ENCODE data around the gene MAPK6. TPM values are rescaled to one million over a fixed set of nuclear protein-coding genes. Genes with fewer than 3 reads are reported as not detected.

The MAPK6 gene
- total and polyA plus RNA-seq, 2 of the 8 experiments (the other 6 are each of a cell fraction or from before 2014, with no cell fraction given), result 22.6 to 108 TPM

DNA sequence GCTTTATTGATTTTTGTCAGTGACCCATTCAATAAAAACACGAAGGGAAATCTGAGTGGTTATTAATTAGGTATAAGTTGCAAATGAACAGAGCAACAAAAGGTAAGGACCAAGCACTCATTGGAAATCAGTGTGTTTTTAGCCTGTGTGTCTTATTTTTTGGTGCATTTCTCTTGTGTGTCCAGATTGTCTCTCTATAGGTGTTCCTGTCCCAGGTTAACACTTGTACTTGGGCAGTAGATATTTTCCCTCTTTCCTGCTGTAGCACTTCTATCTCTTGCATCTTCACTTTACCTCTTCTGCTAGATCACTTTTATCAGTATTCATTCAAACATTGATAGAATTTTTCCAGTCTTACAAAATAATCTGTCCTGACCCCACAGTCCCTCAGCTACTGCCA lies 37.0 kb downstream of the MAPK6 start:
- Histone ChIP-seq H3K4me1 (replicated peaks in 1 of 4; ENCODE audit: control insufficient read depth in 3 of 4, insufficient read depth in 4 of 4, low read length in 3 of 4) (no peaks in the 10 kb centered on the region), H2BK12ac (ENCODE audit: low read depth, low read length) (no peak overlapping the region), H3K79me1 (ENCODE audit: low read depth, low read length) (no peaks in the 10 kb centered on the region), H2AK5ac (ENCODE audit: low read depth, low read length) (no peak overlapping the region), H4K20me1 (replicated peaks in 1 of 2; ENCODE audit: control insufficient read depth in 1 of 2, insufficient read depth in 2 of 2, low read length in 2 of 2) (no peaks in the 10 kb centered on the region), H2AFZ (ENCODE audit: low read length) (no peak overlapping the region), H3K9me3 (ENCODE audit: insufficient read depth in 2 of 2, low read depth in 1 of 2, low read length in 1 of 2) (0 out of 4 replicates have a peak, but pooled peaks cover 0 to 2% of the 10 kb centered on the region in 2 experiments), H4K5ac (ENCODE audit: insufficient read length, low read depth, low read length) (no peak overlapping the region), H3K36me3 (ENCODE audit: control insufficient read depth in 2 of 4, insufficient read depth in 4 of 4, low read length in 3 of 4) (peaks cover 10 to 58% (median 42%) of the 10 kb centered on the region in 4 experiments; a peak in 7 of 8 replicates), H3K23me2 (ENCODE audit: low read depth, low read length) (no peaks in the 10 kb centered on the region), H2BK120ac (replicated peaks; ENCODE audit: low read depth, low read length) (no peak overlapping the region), H3K4me3 (ENCODE audit: extremely low read depth in 1 of 4, insufficient read depth in 2 of 4, low read depth in 3 of 4, low read length in 4 of 4) (no peak overlapping the region), H3K23ac (ENCODE audit: insufficient read length) (no peak overlapping the region), H3K79me2 (ENCODE audit: control insufficient read depth in 1 of 2, insufficient read depth in 2 of 2, low read length in 2 of 2) (peaks cover 0 to 2% of the 10 kb centered on the region in 2 experiments; a peak in 1 of 4 replicates), H3K4ac (replicated peaks; ENCODE audit: insufficient read length, low read depth, low read length) (no peak overlapping the region), H3K9ac (replicated peaks in 1 of 4; ENCODE audit: extremely low read depth in 1 of 4, low read depth in 3 of 4, low read length in 3 of 4) (no peak overlapping the region), H3K18ac (ENCODE audit: extremely low read depth, low read length) (no peak overlapping the region), H2BK20ac (ENCODE audit: low read length) (no peak overlapping the region), H3K56ac (replicated peaks; ENCODE audit: insufficient read length, low read depth, low read length) (no peak overlapping the region), H4K91ac (replicated peaks; ENCODE audit: insufficient read length, low read length) (no peak overlapping the region), H3K27me3 (replicated peaks in 1 of 4; ENCODE audit: control insufficient read depth in 3 of 4, extremely low read depth in 1 of 4, insufficient read depth in 3 of 4, low read length in 3 of 4) (no peaks in the 10 kb centered on the region), H4K8ac (ENCODE audit: extremely low read depth, insufficient read depth, low read length) (no peak overlapping the region), H2BK5ac (ENCODE audit: low read depth, low read length) (no peak overlapping the region), H3K14ac (ENCODE audit: insufficient read length) (no peak overlapping the region), H2BK15ac (ENCODE audit: low read length) (no peak overlapping the region), H3K27ac (ENCODE audit: low read depth, low read length) (no peak overlapping the region), H3K4me2 (ENCODE audit: insufficient read depth in 1 of 2, low read depth in 2 of 2, low read length in 2 of 2) (no peak overlapping the region)
- DNase-seq (ENCODE audit: low read depth in 1 of 2, low spot score in 2 of 2), result no peak
- 93% methylated on average over 1 of the region's 1 CpG; no CpG with 5 or more reads in 1 of the 2 experiments for WGBS, 2 experiments (ENCODE audit: extremely low coverage in 1 of 2, insufficient coverage in 1 of 2, insufficient read length in 1 of 2, insufficient replicate concordance in 2 of 2, low coverage in 1 of 2, low lambda C conversion rate in 2 of 2, missing lambda C conversion rate in 1 of 2)
- no peak for FAIRE-seq
- ChIA-PET CTCF (ENCODE audit: partially characterized antibody) (interaction anchor here (2.5 kb wide), 1 partner anchor 10 kb away, joined by 9 read pairs; no protein-coding TSS in a partner anchor), POLR2A (ENCODE audit: partially characterized antibody) (no interaction called here)
- TF ChIP-seq ATF3 (IDR thresholded peaks at IDR 0.05; ENCODE audit: insufficient read depth, low read depth, low read length) (no peak), YY1 (IDR thresholded peaks at IDR 0.05; ENCODE audit: low read depth, low read length) (no peak), ASH2L (IDR thresholded peaks at IDR 0.05; ENCODE audit: low read length) (no peak), TAF1 (IDR thresholded peaks at IDR 0.05; ENCODE audit: low read depth, low read length) (no peak), JUN (IDR thresholded peaks at IDR 0.05; ENCODE audit: low read depth, low read length) (no peak), GTF2F1 (IDR thresholded peaks at IDR 0.05; ENCODE audit: borderline replicate concordance, low read depth, low read length) (no peak), JUND (IDR thresholded peaks at IDR 0.05; ENCODE audit: low read length) (no peak)

Data from H1 (cell line).